ENCODE measurements around the gene HEATR3. TPM values are rescaled to one million over a fixed set of nuclear protein-coding genes. Genes with fewer than 3 reads are reported as not detected.

HEATR3 gene
- total and polyA plus RNA-seq, 4 donors, result 21.8 to 25.9 (median 24.4) TPM

DNA sequence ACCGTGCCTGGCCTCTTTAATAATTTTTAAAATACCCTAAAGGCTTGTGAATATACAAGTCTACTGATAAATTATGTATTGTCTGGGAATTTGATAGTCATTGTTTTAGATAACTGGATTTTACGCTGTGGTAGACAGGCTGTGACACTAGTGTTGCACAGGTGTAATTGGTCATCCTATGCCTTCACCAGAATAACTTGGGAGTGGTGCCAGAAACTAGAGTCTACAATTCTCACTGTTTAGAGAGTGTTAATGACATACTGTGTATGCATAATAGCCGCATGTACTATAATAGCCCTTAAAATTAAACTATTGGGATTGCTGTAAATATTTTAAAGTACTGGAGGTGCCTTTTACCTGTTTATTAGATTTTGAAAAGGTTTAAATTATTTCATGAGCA lies 29.3 kb upstream of the HEATR3 start:
- Histone ChIP-seq H3K27ac (ENCODE audit: low read depth, low read length) (no peak overlapping the region), H3K9me3 (ENCODE audit: control insufficient read depth, insufficient read depth, low read length) (no peaks in the 10 kb centered on the region), H3K4me3 (ENCODE audit: low read depth, low read length) (no peak overlapping the region), H3K36me3 (ENCODE audit: control insufficient read depth, insufficient read depth, low read length) (peaks cover 6% of the 10 kb centered on the region), H3K4me1 (ENCODE audit: control insufficient read depth, insufficient read depth, low read length) (no peaks in the 10 kb centered on the region), H3K27me3 (ENCODE audit: control insufficient read depth, insufficient read depth, low read length) (no peaks in the 10 kb centered on the region)
- 83% methylated on average over 1 of the region's 3 CpGs for WGBS (ENCODE audit: insufficient coverage)
- DNase-seq (ENCODE audit: low read depth in 4 of 6, low spot score in 6 of 6), result peak in 1 of 6 donors; percentile 11

- H3K9me3 ChIP-seq (ENCODE audit: control insufficient read depth, insufficient read depth, low read length), result no peaks in the 10 kb centered on the region
- no peak for DNase-seq (ENCODE audit: low read depth in 4 of 6, low spot score in 6 of 6)
- WGBS (ENCODE audit: insufficient coverage), result no CpG with 5 or more reads among the region's 2 CpGs
- H3K27ac ChIP-seq (ENCODE audit: low read depth, low read length), result no peak overlapping the region
- H3K27me3 ChIP-seq (ENCODE audit: control insufficient read depth, insufficient read depth, low read length), result no peaks in the 10 kb centered on the region
- H3K36me3 ChIP-seq (ENCODE audit: control insufficient read depth, insufficient read depth, low read length), result peaks cover 6% of the 10 kb centered on the region
- H3K4me3 ChIP-seq (ENCODE audit: low read depth, low read length), result no peak overlapping the region
- H3K4me1 ChIP-seq (ENCODE audit: control insufficient read depth, insufficient read depth, low read length), result no peaks in the 10 kb centered on the region
Measured at GRCh38 chr16:50037662-50038220, 28.0 kb upstream of the HEATR3 start.

DNA sequence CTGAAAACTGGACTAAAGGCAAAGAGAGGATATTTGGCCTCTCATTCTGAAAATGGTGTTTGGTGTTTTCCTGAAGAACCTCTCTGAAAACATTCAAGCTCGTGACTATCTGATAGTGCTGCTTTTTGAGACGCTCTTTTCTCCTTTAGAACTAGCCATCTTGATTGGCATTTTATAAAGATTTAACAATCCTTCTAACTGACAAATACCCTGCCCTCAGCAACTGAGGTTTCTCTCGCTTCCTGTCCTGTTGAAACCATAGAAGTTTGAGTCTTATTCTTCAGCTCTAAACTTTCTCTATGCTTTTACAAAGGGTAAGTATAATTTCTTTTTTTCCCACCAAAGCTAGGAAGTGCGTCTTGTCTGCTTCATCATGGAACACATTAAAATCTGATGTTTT lies 27.5 kb upstream of the HEATR3 start:
- Histone ChIP-seq H3K4me3 (ENCODE audit: low read depth, low read length) (no peak overlapping the region), H3K4me1 (ENCODE audit: control insufficient read depth, insufficient read depth, low read length) (no peaks in the 10 kb centered on the region), H3K36me3 (ENCODE audit: control insufficient read depth, insufficient read depth, low read length) (peaks cover 5% of the 10 kb centered on the region), H3K9me3 (ENCODE audit: control insufficient read depth, insufficient read depth, low read length) (no peaks in the 10 kb centered on the region), H3K27ac (ENCODE audit: low read depth, low read length) (no peak overlapping the region), H3K27me3 (ENCODE audit: control insufficient read depth, insufficient read depth, low read length) (no peaks in the 10 kb centered on the region)
- DNase-seq (ENCODE audit: low read depth in 4 of 6, low spot score in 6 of 6), result no peak
- WGBS (ENCODE audit: insufficient coverage), result 90% methylated on average over 2 of the region's 4 CpGs

GRCh38 chr16:50038756-50039529 lies 26.8 kb upstream of the HEATR3 start:
- Histone ChIP-seq H3K27ac (ENCODE audit: low read depth, low read length) (no peak overlapping the region), H3K36me3 (ENCODE audit: control insufficient read depth, insufficient read depth, low read length) (peaks cover 3% of the 10 kb centered on the region), H3K9me3 (ENCODE audit: control insufficient read depth, insufficient read depth, low read length) (no peaks in the 10 kb centered on the region), H3K27me3 (ENCODE audit: control insufficient read depth, insufficient read depth, low read length) (no peaks in the 10 kb centered on the region), H3K4me1 (ENCODE audit: control insufficient read depth, insufficient read depth, low read length) (no peaks in the 10 kb centered on the region), H3K4me3 (ENCODE audit: low read depth, low read length) (no peak overlapping the region)
- 58% methylated on average over 5 of the region's 5 CpGs for WGBS (ENCODE audit: insufficient coverage)
- DNase-seq (ENCODE audit: low read depth in 4 of 6, low spot score in 6 of 6), result peak in 1 of 6 donors; percentile 13

GRCh38 chr16:50040018-50040417 lies 25.8 kb upstream of the HEATR3 start:
- Histone ChIP-seq H3K9me3 (ENCODE audit: control insufficient read depth, insufficient read depth, low read length) (no peaks in the 10 kb centered on the region), H3K27ac (ENCODE audit: low read depth, low read length) (no peak overlapping the region), H3K36me3 (ENCODE audit: control insufficient read depth, insufficient read depth, low read length) (no peaks in the 10 kb centered on the region), H3K4me1 (ENCODE audit: control insufficient read depth, insufficient read depth, low read length) (no peaks in the 10 kb centered on the region), H3K27me3 (ENCODE audit: control insufficient read depth, insufficient read depth, low read length) (no peaks in the 10 kb centered on the region), H3K4me3 (ENCODE audit: low read depth, low read length) (no peak overlapping the region)
- no peak for DNase-seq (ENCODE audit: low read depth in 4 of 6, low spot score in 6 of 6)
- 64% methylated on average over 7 of the region's 8 CpGs for WGBS (ENCODE audit: insufficient coverage)

- 40% methylated on average over 1 of the region's 1 CpG for WGBS (ENCODE audit: insufficient coverage)
- Histone ChIP-seq H3K4me1 (ENCODE audit: control insufficient read depth, insufficient read depth, low read length) (no peaks in the 10 kb centered on the region), H3K27me3 (ENCODE audit: control insufficient read depth, insufficient read depth, low read length) (no peaks in the 10 kb centered on the region), H3K27ac (ENCODE audit: low read depth, low read length) (no peak overlapping the region), H3K9me3 (ENCODE audit: control insufficient read depth, insufficient read depth, low read length) (no peaks in the 10 kb centered on the region), H3K36me3 (ENCODE audit: control insufficient read depth, insufficient read depth, low read length) (no peaks in the 10 kb centered on the region), H3K4me3 (ENCODE audit: low read depth, low read length) (no peak overlapping the region)
- no peak for DNase-seq (ENCODE audit: low read depth in 4 of 6, low spot score in 6 of 6)
Measured at GRCh38 chr16:50040710-50041109, 25.1 kb upstream of the HEATR3 start.

DNA sequence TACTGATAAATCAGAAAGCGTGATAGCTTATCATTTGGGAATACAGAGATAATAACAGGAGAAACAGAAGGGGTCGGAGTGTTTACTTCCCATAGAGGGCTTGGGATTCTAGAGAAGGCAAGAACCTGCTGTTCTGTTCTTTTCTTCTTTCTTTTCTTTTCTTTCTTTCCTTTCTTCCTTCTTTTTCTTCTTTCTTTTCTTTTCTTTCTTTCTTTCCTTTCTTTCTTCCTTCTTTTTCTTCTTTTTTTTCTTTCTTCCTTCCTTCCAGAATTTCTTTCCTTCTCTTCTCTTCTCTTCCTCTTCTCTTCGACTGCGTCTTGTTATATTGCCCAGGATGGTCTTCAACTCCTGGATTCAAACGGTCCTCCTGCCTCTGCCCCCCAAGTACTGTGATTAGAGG lies 22.4 kb upstream of the HEATR3 start:
- Histone ChIP-seq H3K36me3 (ENCODE audit: control insufficient read depth, insufficient read depth, low read length) (no peaks in the 10 kb centered on the region), H3K27ac (ENCODE audit: low read depth, low read length) (no peak overlapping the region), H3K9me3 (ENCODE audit: control insufficient read depth, insufficient read depth, low read length) (peaks cover 1% of the 10 kb centered on the region), H3K27me3 (ENCODE audit: control insufficient read depth, insufficient read depth, low read length) (no peaks in the 10 kb centered on the region), H3K4me1 (ENCODE audit: control insufficient read depth, insufficient read depth, low read length) (no peaks in the 10 kb centered on the region), H3K4me3 (ENCODE audit: low read depth, low read length) (no peak overlapping the region)
- WGBS (ENCODE audit: insufficient coverage), result 81% methylated on average over 3 of the region's 5 CpGs
- DNase-seq (ENCODE audit: low read depth in 4 of 6, low spot score in 6 of 6), result no peak

- Histone ChIP-seq H3K36me3 (ENCODE audit: control insufficient read depth, insufficient read depth, low read length) (no peaks in the 10 kb centered on the region), H3K4me3 (ENCODE audit: low read depth, low read length) (no peak overlapping the region), H3K9me3 (ENCODE audit: control insufficient read depth, insufficient read depth, low read length) (peaks cover 1% of the 10 kb centered on the region), H3K4me1 (ENCODE audit: control insufficient read depth, insufficient read depth, low read length) (no peaks in the 10 kb centered on the region), H3K27me3 (ENCODE audit: control insufficient read depth, insufficient read depth, low read length) (no peaks in the 10 kb centered on the region), H3K27ac (ENCODE audit: low read depth, low read length) (no peak overlapping the region)
- WGBS (ENCODE audit: insufficient coverage), result 94% methylated on average over 2 of the region's 4 CpGs
- DNase-seq (ENCODE audit: low read depth in 4 of 6, low spot score in 6 of 6), result no peak
Measured at GRCh38 chr16:50045412-50045811, 20.4 kb upstream of the HEATR3 start.

- peaks cover 1% of the 10 kb centered on the region for H3K9me3 ChIP-seq (ENCODE audit: control insufficient read depth, insufficient read depth, low read length)
- H3K36me3 ChIP-seq (ENCODE audit: control insufficient read depth, insufficient read depth, low read length), result no peaks in the 10 kb centered on the region
- DNase-seq (ENCODE audit: low read depth in 4 of 6, low spot score in 6 of 6), result no peak
- 100% methylated on average over 1 of the region's 6 CpGs for WGBS (ENCODE audit: insufficient coverage)
- H3K27ac ChIP-seq (ENCODE audit: low read depth, low read length), result no peak overlapping the region
- no peaks in the 10 kb centered on the region for H3K4me1 ChIP-seq (ENCODE audit: control insufficient read depth, insufficient read depth, low read length)
- H3K27me3 ChIP-seq (ENCODE audit: control insufficient read depth, insufficient read depth, low read length), result no peaks in the 10 kb centered on the region
- H3K4me3 ChIP-seq (ENCODE audit: low read depth, low read length), result no peak overlapping the region
Measured at GRCh38 chr16:50046853-50047252, 18.9 kb upstream of the HEATR3 start.

DNA sequence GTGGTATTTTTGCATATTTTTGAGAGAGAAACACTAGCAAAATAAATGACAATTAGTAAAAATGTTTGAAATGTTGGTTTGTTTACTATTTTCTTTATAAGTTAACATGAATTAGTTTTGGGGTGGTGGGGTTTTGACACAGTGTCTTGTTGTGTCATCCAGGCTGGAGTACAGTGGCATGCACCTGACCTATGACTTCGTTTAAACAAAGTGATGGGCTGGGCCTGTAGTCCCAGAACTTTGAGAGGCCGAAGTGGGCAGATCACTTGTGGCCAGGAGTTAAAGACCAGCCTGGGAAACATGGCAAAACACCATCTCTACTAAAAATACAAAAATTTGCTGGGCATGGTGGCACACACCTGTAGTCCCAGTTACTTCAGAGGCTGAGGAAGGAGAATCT lies 17.9 kb upstream of the HEATR3 start:
- Histone ChIP-seq H3K9me3 (ENCODE audit: control insufficient read depth, insufficient read depth, low read length) (peaks cover 1% of the 10 kb centered on the region), H3K4me3 (ENCODE audit: low read depth, low read length) (no peak overlapping the region), H3K36me3 (ENCODE audit: control insufficient read depth, insufficient read depth, low read length) (no peaks in the 10 kb centered on the region), H3K27ac (ENCODE audit: low read depth, low read length) (no peak overlapping the region), H3K4me1 (ENCODE audit: control insufficient read depth, insufficient read depth, low read length) (no peaks in the 10 kb centered on the region), H3K27me3 (ENCODE audit: control insufficient read depth, insufficient read depth, low read length) (no peaks in the 10 kb centered on the region)
- no peak for DNase-seq (ENCODE audit: low read depth in 4 of 6, low spot score in 6 of 6)
- 83% methylated on average over 1 of the region's 2 CpGs for WGBS (ENCODE audit: insufficient coverage)

Data from spinal cord (tissue), 10 donors.